Fibroblast of pulmonary artery (primary cell): ENCODE data around the gene SIX1.

Experiments used
- DNase-seq: peaks from one replicate; pipeline ENCODE4 v3.0.0-alpha.2; 2010; ENCODE audit warnings: low read depth
- H3K4me3 ChIP-seq: replicated peaks from 2 replicates; pipeline ENCODE4 v1.5.1; 2011; ENCODE audit warnings: low read depth, mild to moderate bottlenecking, control low read depth, low read length, moderate library complexity
- CTCF ChIP-seq: IDR thresholded peaks from 2 replicates; pipeline ENCODE4 v1.5.1; 2011; ENCODE audit warnings: mild to moderate bottlenecking, control low read depth, low read length, inconsistent platforms; ENCODE audit errors: missing control alignments

The SIX1 gene

GRCh38 chr14:60655898-60656685 is 6.8 kb upstream of the SIX1 start:
- peak overlapping the region; percentile 71 for H3K4me3 ChIP-seq
- TF ChIP-seq CTCF, result no peak
- no peak for DNase-seq

GRCh38 chr14:60655119-60655897 is 6.0 kb upstream of the SIX1 start:
- no peak for TF ChIP-seq CTCF
- DNase-seq, result no peak
- H3K4me3 ChIP-seq, result no peak overlapping the region

- DNase-seq, result no peak
- TF ChIP-seq CTCF, result no peak
- H3K4me3 ChIP-seq, result no peak overlapping the region
Measured at GRCh38 chr14:60654334-60654821, 5.1 kb upstream of the SIX1 start.

GRCh38 chr14:60653701-60654161 is 4.5 kb upstream of the SIX1 start:
- TF ChIP-seq CTCF, result no peak
- no peak for DNase-seq
- H3K4me3 ChIP-seq, result no peak overlapping the region

GRCh38 chr14:60652674-60653651 is 3.7 kb upstream of the SIX1 start:
- no peak for TF ChIP-seq CTCF
- no peak for DNase-seq
- no peak overlapping the region for H3K4me3 ChIP-seq
